Mesenchymal stem cell (in vitro differentiated cells and primary cell): ENCODE data around the gene MUC4.

Source experiments
- DNase-seq: peaks from one replicate; pipeline ENCODE4 v3.0.0-alpha.2; 2013
- H2AFZ ChIP-seq: one replicate; pipeline ENCODE4 v1.6.1; 2013; ENCODE audit warnings: low read depth, mild to moderate bottlenecking, control low read depth, inconsistent platforms, low read length, moderate library complexity
- H2AK5ac ChIP-seq: 2 replicates; pipeline ENCODE4 v1.6.1; 2013; ENCODE audit warnings: low read length, moderate library complexity, mild to moderate bottlenecking, inconsistent platforms; ENCODE audit not compliant: severe bottlenecking
- H2BK120ac ChIP-seq: one replicate; pipeline ENCODE4 v1.6.1; 2013; ENCODE audit warnings: low read depth, mild to moderate bottlenecking, inconsistent platforms, low read length, moderate library complexity
- H2BK12ac ChIP-seq, 2 experiments: one replicate each; pipeline ENCODE4 v1.6.1; 2013; ENCODE audit warnings: inconsistent platforms in 2 of 2, low read length in 2 of 2, mild to moderate bottlenecking in 2 of 2, moderate library complexity in 2 of 2, control low read depth in 1 of 2
- H2BK15ac ChIP-seq: one replicate; pipeline ENCODE4 v1.6.1; 2013; ENCODE audit warnings: mild to moderate bottlenecking, low read depth, inconsistent platforms; ENCODE audit not compliant: poor library complexity, severe bottlenecking
- H2BK5ac ChIP-seq: 2 replicates; pipeline ENCODE4 v1.6.1; 2013; ENCODE audit warnings: low read depth, mild to moderate bottlenecking, low read length, control low read depth, inconsistent platforms; ENCODE audit not compliant: poor library complexity, severe bottlenecking
- H3K14ac ChIP-seq, 2 experiments: one replicate each; pipeline ENCODE4 v1.6.1; 2013; ENCODE audit warnings: inconsistent platforms in 2 of 2, low read length in 2 of 2, control low read depth in 1 of 2, mild to moderate bottlenecking in 1 of 2, moderate library complexity in 1 of 2
- H3K18ac ChIP-seq, 2 experiments: one replicate each; pipeline ENCODE4 v1.6.1; 2013; ENCODE audit warnings: inconsistent platforms in 2 of 2, low read length in 2 of 2, control low read depth in 1 of 2, low read depth in 1 of 2, mild to moderate bottlenecking in 1 of 2
- H3K23ac ChIP-seq, 2 experiments: one replicate each; pipeline ENCODE4 v1.6.1; 2013; ENCODE audit warnings: inconsistent platforms in 2 of 2, low read length in 2 of 2, mild to moderate bottlenecking in 2 of 2, moderate library complexity in 2 of 2, control low read depth in 1 of 2
- H3K27ac ChIP-seq: 2 replicates; pipeline ENCODE4 v1.5.1; 2013; ENCODE audit warnings: mild to moderate bottlenecking, moderate library complexity, low read length, control low read depth, inconsistent platforms; ENCODE audit not compliant: poor library complexity, severe bottlenecking
- H3K27me3 ChIP-seq, 2 experiments: 2 replicates each; pipeline versions ENCODE4 v1.6.1 to v1.7.0; 2013; ENCODE audit warnings: low read length in 2 of 2, mild to moderate bottlenecking in 2 of 2, moderate library complexity in 2 of 2, control low read depth in 1 of 2, inconsistent platforms in 1 of 2; ENCODE audit not compliant: control insufficient read depth in 1 of 2, insufficient read depth in 1 of 2
- H3K36me3 ChIP-seq, 2 experiments: 2 replicates each; pipeline versions ENCODE4 v1.6.1 to v1.7.0; 2013; ENCODE audit warnings: low read length in 2 of 2, control low read depth in 1 of 2, inconsistent platforms in 1 of 2, low read depth in 1 of 2, mild to moderate bottlenecking in 1 of 2; ENCODE audit not compliant: insufficient read depth in 2 of 2, control insufficient read depth in 1 of 2
- H3K4ac ChIP-seq, 2 experiments: one replicate each; pipeline ENCODE4 v1.6.1; 2013; ENCODE audit warnings: inconsistent platforms in 2 of 2, low read length in 2 of 2, mild to moderate bottlenecking in 2 of 2, moderate library complexity in 2 of 2, control low read depth in 1 of 2, low read depth in 1 of 2
- H3K4me1 ChIP-seq: 2 replicates; pipeline ENCODE4 v1.6.1; 2013; ENCODE audit warnings: low read depth, low read length, control low read depth; ENCODE audit not compliant: control insufficient read depth, insufficient read depth
- H3K4me2 ChIP-seq: 2 replicates; pipeline ENCODE4 v1.6.1; 2013; ENCODE audit warnings: low read length, mild to moderate bottlenecking, inconsistent platforms; ENCODE audit not compliant: poor library complexity, severe bottlenecking
- H3K4me3 ChIP-seq, 2 experiments: 2 replicates each; pipeline versions ENCODE4 v1.5.1 to v1.7.0; 2013; ENCODE audit warnings: low read length in 2 of 2, mild to moderate bottlenecking in 2 of 2, control low read depth in 1 of 2, low read depth in 1 of 2; ENCODE audit not compliant: insufficient read depth in 1 of 2
- H3K79me1 ChIP-seq: replicated peaks from 2 replicates; pipeline ENCODE4 v1.6.1; 2013; ENCODE audit warnings: mild to moderate bottlenecking, control low read depth, low read length, inconsistent platforms; ENCODE audit not compliant: poor library complexity, severe bottlenecking
- H3K9ac ChIP-seq: 2 replicates; pipeline ENCODE4 v1.7.0; 2013; ENCODE audit warnings: mild to moderate bottlenecking, low read length, moderate library complexity
- H3K9me3 ChIP-seq: 2 replicates; pipeline ENCODE4 v1.7.0; 2013; ENCODE audit warnings: mild to moderate bottlenecking, low read length; ENCODE audit not compliant: control insufficient read depth
- H4K8ac ChIP-seq: one replicate; pipeline ENCODE4 v1.6.1; 2013; ENCODE audit warnings: inconsistent platforms, mild to moderate bottlenecking, low read length, moderate library complexity
- H4K91ac ChIP-seq: one replicate; pipeline ENCODE4 v1.6.1; 2013; ENCODE audit warnings: mild to moderate bottlenecking, low read length, inconsistent platforms
- WGBS: methylation state at CpG from one replicate; pipeline ENCODE4 v1.1.7; 2013; ENCODE audit warnings: mixed read lengths; 5-methylcytosine and 5-hydroxymethylcytosine counted together

The MUC4 gene

DNA sequence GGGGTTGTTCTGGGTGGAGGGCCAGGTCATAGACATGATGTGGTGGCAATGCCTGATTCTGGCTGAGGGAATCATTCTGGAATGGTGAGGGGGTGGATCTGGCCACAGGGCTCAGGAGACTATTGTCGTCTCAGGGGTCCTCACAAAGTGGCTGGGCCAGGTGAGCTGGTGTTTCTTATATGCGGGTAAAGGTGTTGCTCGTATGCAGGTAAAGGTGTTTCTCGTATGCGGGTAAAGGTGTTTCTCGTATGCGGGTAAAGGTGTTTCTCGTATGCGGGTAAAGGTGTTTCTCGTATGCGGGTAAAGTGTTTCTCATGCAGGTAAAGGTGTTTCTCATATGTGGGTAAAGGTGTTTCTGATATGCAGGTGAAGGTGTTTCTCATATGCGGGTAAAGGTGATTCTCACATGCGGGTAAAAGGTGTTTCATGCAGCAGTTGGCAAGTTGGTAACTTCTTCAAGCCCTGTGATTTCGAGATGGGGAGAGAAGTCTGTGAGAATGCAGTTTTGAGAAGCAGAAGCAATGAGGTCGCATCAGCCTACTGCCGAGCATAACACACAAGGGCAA lies 10.5 kb upstream of the MUC4 start:
- Histone ChIP-seq H2BK15ac (no peak overlapping the region), H4K91ac (no peak overlapping the region), H3K79me1 (no peaks in the 10 kb centered on the region), H3K27ac (no peak overlapping the region), H3K9me3 (no peaks in the 10 kb centered on the region), H3K4ac (no peak overlapping the region), H2BK12ac (no peak overlapping the region), H2AK5ac (no peak overlapping the region), H2AFZ (no peak overlapping the region), H3K4me1 (peaks cover 5% of the 10 kb centered on the region), H3K9ac (no peak overlapping the region), H3K14ac (no peak overlapping the region), H3K23ac (no peak overlapping the region), H3K4me3 (no peak overlapping the region), H3K18ac (no peak overlapping the region), H3K36me3 (no peaks in the 10 kb centered on the region), H2BK120ac (no peak overlapping the region), H4K8ac (no peak overlapping the region), H3K27me3 (peaks cover 14 to 51% of the 10 kb centered on the region in 2 experiments), H2BK5ac (no peak overlapping the region), H3K4me2 (no peak overlapping the region)
- 86% methylated on average over 15 of the region's 16 CpGs for WGBS
- DNase-seq: no peak

DNA sequence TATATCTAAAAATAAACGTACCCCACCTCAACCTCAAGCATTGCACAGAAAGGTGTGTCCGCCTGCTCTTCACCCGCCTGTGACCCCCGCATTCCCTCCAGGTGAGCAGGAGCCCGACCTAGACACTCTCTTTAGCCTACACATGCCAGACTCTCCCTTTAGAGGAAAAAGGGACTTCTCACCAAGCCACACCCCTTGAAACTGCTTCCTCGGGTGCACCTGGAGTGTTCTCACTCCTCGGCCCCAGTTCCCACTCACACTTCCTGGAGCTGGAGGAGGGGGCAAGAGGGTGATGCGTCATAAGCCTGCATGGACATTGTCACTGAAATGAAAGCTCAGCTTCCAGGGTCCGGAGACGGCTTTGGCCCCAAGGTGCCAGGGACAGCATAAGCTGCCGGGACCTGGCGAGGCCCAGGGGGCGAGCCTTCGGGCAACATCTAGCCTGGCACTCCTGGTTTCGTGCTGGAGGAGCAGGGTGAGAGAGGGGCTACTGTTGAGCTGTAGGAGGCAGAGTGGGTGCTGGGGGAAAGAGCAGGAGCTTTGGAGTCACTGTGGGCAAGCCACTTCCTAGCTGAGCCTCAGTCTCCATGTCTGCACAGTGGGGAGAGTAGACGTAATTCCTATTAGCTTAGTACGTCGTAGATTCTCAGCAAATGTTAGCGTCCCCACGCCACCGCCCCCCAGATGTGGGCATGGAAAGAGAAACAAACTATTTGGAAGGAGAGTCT lies 9.8 kb upstream of the MUC4 start:
- H3K9ac ChIP-seq: no peak overlapping the region
- H2AFZ ChIP-seq: no peak overlapping the region
- no peaks in the 10 kb centered on the region for H3K36me3 ChIP-seq
- H4K91ac ChIP-seq: no peak overlapping the region
- no peaks in the 10 kb centered on the region for H3K9me3 ChIP-seq
- H3K27ac ChIP-seq: no peak overlapping the region
- no peak overlapping the region for H2BK5ac ChIP-seq
- H4K8ac ChIP-seq: no peak overlapping the region
- no peak overlapping the region for H3K4me3 ChIP-seq
- H2BK120ac ChIP-seq: no peak overlapping the region
- H3K4ac ChIP-seq: no peak overlapping the region
- H3K4me1 ChIP-seq: peaks cover 5% of the 10 kb centered on the region
- DNase-seq: no peak
- WGBS: 80% methylated on average over 21 of the region's 21 CpGs
- no peak overlapping the region for H3K4me2 ChIP-seq
- no peak overlapping the region for H2BK15ac ChIP-seq
- H2BK12ac ChIP-seq: no peak overlapping the region
- H3K18ac ChIP-seq: no peak overlapping the region
- no peaks in the 10 kb centered on the region for H3K79me1 ChIP-seq
- H2AK5ac ChIP-seq: no peak overlapping the region
- H3K27me3 ChIP-seq: peaks cover 14 to 51% of the 10 kb centered on the region in 2 experiments
- no peak overlapping the region for H3K23ac ChIP-seq
- H3K14ac ChIP-seq: no peak overlapping the region

DNA sequence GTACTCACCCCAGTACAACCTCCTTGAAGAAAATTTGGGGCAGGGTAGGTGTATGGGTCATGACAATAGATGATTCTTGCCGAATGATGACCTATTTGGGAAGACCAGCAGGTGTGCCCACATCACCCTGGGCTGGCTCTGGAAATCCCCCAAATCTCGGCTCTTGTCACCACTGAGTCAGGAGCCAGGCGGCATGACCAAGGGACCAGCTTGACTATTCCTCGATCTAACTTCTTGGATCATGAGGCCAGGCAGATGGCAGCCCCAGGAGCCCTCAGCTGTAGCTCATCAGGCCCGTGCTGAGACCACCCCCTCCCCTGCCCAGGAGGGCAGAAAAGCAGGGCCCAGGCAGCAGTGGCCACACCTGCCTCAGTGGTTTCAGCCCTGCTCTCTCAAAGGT lies 9.2 kb upstream of the MUC4 start:
- DNase-seq: no peak
- no peak overlapping the region for H2BK5ac ChIP-seq
- H2AK5ac ChIP-seq: no peak overlapping the region
- H2BK15ac ChIP-seq: no peak overlapping the region
- no peaks in the 10 kb centered on the region for H3K36me3 ChIP-seq
- H4K91ac ChIP-seq: no peak overlapping the region
- no peak overlapping the region for H3K4ac ChIP-seq
- no peak overlapping the region for H2BK120ac ChIP-seq
- no peak overlapping the region for H2BK12ac ChIP-seq
- H2AFZ ChIP-seq: no peak overlapping the region
- no peak overlapping the region for H3K4me3 ChIP-seq
- peaks cover 14 to 51% of the 10 kb centered on the region in 2 experiments for H3K27me3 ChIP-seq
- no peak overlapping the region for H3K14ac ChIP-seq
- peaks cover 5% of the 10 kb centered on the region for H3K4me1 ChIP-seq
- no peaks in the 10 kb centered on the region for H3K79me1 ChIP-seq
- H3K23ac ChIP-seq: no peak overlapping the region
- H3K9ac ChIP-seq: no peak overlapping the region
- no peak overlapping the region for H3K27ac ChIP-seq
- no peaks in the 10 kb centered on the region for H3K9me3 ChIP-seq
- H4K8ac ChIP-seq: no peak overlapping the region
- 76% methylated on average over 5 of the region's 5 CpGs for WGBS
- H3K4me2 ChIP-seq: no peak overlapping the region
- H3K18ac ChIP-seq: no peak overlapping the region

GRCh38 chr3:195820186-195820585 lies 8.5 kb upstream of the MUC4 start:
- no peak overlapping the region for H2BK5ac ChIP-seq
- no peak overlapping the region for H3K23ac ChIP-seq
- no peak overlapping the region for H3K9ac ChIP-seq
- no peaks in the 10 kb centered on the region for H3K9me3 ChIP-seq
- no peak overlapping the region for H3K27ac ChIP-seq
- no peak overlapping the region for H2BK120ac ChIP-seq
- H3K4me1 ChIP-seq: peaks cover 9% of the 10 kb centered on the region
- no peak overlapping the region for H2BK15ac ChIP-seq
- H2AK5ac ChIP-seq: no peak overlapping the region
- H3K79me1 ChIP-seq: no peaks in the 10 kb centered on the region
- H4K8ac ChIP-seq: no peak overlapping the region
- H4K91ac ChIP-seq: peak overlapping the region; percentile 59
- no peak overlapping the region for H3K18ac ChIP-seq
- WGBS: 87% methylated on average over 8 of the region's 8 CpGs
- no peak for DNase-seq
- H3K4ac ChIP-seq: no peak overlapping the region
- H3K14ac ChIP-seq: peak overlapping the region in 1 of 2 experiments; percentile 74
- H3K4me3 ChIP-seq: no peak overlapping the region
- no peaks in the 10 kb centered on the region for H3K36me3 ChIP-seq
- H2BK12ac ChIP-seq: no peak overlapping the region
- H2AFZ ChIP-seq: no peak overlapping the region
- H3K27me3 ChIP-seq: peaks cover 14 to 53% of the 10 kb centered on the region in 2 experiments
- H3K4me2 ChIP-seq: no peak overlapping the region
